ENCODE measurements around the gene TMEM89. TPM values are rescaled to one million over a fixed set of nuclear protein-coding genes. Genes with fewer than 3 reads are reported as not detected.

Gene TMEM89
- total and polyA plus RNA-seq, 2 experiments from 2014 or later: not detected

GRCh38 chr3:48664313-48664644 is 42.7 kb upstream of the TMEM89 start:
- Histone ChIP-seq H3K4me1 (ENCODE audit: insufficient read depth) (no peaks in the 10 kb centered on the region; the same call in 1 of the 2 replicates), H3K4me2 (peak overlapping the region; percentile 61; the same call in 1 of the 2 replicates), H3K4me3 (peak overlapping the region; percentile 73; the same call in 1 of the 2 replicates), H3K27me3 (ENCODE audit: insufficient read depth) (no peaks in the 10 kb centered on the region), H2AFZ (no peak overlapping the region), H3F3A (replicated peaks; ENCODE audit: low read depth) (peaks cover 28% of the 10 kb centered on the region), H3K79me2 (replicated peaks; ENCODE audit: insufficient read depth) (no peaks in the 10 kb centered on the region), H3K9me2 (ENCODE audit: insufficient read depth) (no peaks in the 10 kb centered on the region), H4K20me1 (replicated peaks; ENCODE audit: insufficient read depth) (peaks cover 9% of the 10 kb centered on the region), H3K27ac (ENCODE audit: low read depth) (peak overlapping the region; percentile 78), H3K36me3 (ENCODE audit: insufficient read depth) (no peaks in the 10 kb centered on the region)
- peaks cover 15% of the 10 kb centered on the region for H3K4me1 Mint-ChIP-seq
- ATAC-seq (no peak), DNase-seq (ENCODE audit: low spot score) (no peak)
- H3K9me3 Mint-ChIP-seq: peaks cover 4% of the 10 kb centered on the region; the same call in 2 of the 3 replicates
- H3K36me3 Mint-ChIP-seq (ENCODE audit: low read depth): peaks cover 43% of the 10 kb centered on the region
- peak overlapping the region; percentile 92 for H3K4me3 Mint-ChIP-seq
- H3K27me3 Mint-ChIP-seq (ENCODE audit: insufficient read depth, low read depth, poor library complexity): peaks cover 24% of the 10 kb centered on the region
- peak overlapping the region; percentile 93 for H3K27ac Mint-ChIP-seq
- TF ChIP-seq POLR2AphosphoS5 (IDR thresholded peaks at IDR 0.05; ENCODE audit: low read depth): no peak
- TF ChIP-seq, protein P1, sequence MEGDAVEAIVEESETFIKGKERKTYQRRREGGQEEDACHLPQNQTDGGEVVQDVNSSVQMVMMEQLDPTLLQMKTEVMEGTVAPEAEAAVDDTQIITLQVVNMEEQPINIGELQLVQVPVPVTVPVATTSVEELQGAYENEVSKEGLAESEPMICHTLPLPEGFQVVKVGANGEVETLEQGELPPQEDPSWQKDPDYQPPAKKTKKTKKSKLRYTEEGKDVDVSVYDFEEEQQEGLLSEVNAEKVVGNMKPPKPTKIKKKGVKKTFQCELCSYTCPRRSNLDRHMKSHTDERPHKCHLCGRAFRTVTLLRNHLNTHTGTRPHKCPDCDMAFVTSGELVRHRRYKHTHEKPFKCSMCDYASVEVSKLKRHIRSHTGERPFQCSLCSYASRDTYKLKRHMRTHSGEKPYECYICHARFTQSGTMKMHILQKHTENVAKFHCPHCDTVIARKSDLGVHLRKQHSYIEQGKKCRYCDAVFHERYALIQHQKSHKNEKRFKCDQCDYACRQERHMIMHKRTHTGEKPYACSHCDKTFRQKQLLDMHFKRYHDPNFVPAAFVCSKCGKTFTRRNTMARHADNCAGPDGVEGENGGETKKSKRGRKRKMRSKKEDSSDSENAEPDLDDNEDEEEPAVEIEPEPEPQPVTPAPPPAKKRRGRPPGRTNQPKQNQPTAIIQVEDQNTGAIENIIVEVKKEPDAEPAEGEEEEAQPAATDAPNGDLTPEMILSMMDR (conservative IDR thresholded peaks at IDR 0.05; ENCODE audit: low read depth in 2 of 2): peak in 1 of 2 experiments; percentile 6; a peak in 1 of 4 replicates

DNA sequence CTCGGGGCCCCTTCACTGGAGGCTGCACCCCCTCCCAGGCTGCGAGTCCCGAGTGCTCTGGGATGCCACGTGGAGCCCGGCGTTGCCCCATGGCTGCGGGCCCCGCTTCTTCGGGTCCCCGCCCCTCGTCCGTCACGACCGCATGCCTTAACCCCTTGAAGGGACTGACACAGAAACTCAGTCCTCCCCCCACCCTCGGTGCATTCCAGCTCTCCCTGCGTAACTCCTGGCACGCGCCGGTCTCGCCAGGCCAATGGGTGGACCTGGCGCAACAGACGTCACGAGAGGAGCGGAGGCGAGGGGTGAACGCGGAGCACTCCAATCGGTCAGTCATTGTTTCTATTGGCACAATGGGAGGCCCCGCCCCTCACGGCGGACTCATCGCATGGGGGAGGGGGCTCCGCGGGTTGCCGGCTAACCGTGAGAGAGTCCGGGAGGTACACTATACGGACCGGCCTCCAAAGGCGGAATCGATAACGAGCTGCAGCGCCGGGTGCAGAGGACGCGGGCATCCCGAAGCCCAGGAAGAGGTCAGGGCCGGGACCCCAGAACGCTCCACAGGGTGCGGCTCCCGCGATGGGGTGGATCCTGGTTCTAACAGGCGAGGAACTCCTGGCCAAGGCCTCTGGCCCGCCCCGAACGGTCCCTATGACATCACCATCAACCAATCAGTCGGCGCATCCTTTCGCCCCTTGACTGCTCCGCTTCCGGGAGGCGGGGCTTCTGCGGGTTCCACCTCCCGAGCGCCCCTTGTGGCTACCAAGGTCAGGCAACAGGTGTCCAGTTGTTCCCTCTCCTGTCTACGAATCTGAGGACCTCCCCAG is 42.1 kb upstream of the TMEM89 start:
- H3K27ac Mint-ChIP-seq: peak overlapping the region; percentile 100
- peak overlapping the region; percentile 92 for H3K4me3 Mint-ChIP-seq
- peaks cover 15% of the 10 kb centered on the region for H3K4me1 Mint-ChIP-seq
- Histone ChIP-seq H3F3A (replicated peaks; ENCODE audit: low read depth) (peaks cover 27% of the 10 kb centered on the region), H3K36me3 (ENCODE audit: insufficient read depth) (no peaks in the 10 kb centered on the region), H3K79me2 (replicated peaks; ENCODE audit: insufficient read depth) (no peaks in the 10 kb centered on the region), H2AFZ (no peak overlapping the region), H4K20me1 (replicated peaks; ENCODE audit: insufficient read depth) (peaks cover 9% of the 10 kb centered on the region), H3K4me2 (peak overlapping the region; percentile 95), H3K9me2 (ENCODE audit: insufficient read depth) (no peaks in the 10 kb centered on the region), H3K27me3 (ENCODE audit: insufficient read depth) (no peaks in the 10 kb centered on the region), H3K4me3 (peak overlapping the region; percentile 73), H3K27ac (ENCODE audit: low read depth) (peak overlapping the region; percentile 100), H3K4me1 (ENCODE audit: insufficient read depth) (no peaks in the 10 kb centered on the region; the same call in 1 of the 2 replicates)
- ATAC-seq (peak; percentile 73), DNase-seq (ENCODE audit: low spot score) (peak; percentile 99)
- H3K27me3 Mint-ChIP-seq (ENCODE audit: insufficient read depth, low read depth, poor library complexity): peaks cover 24% of the 10 kb centered on the region
- peaks cover 49% of the 10 kb centered on the region for H3K36me3 Mint-ChIP-seq (ENCODE audit: low read depth)
- H3K9me3 Mint-ChIP-seq: peaks cover 4% of the 10 kb centered on the region; the same call in 2 of the 3 replicates
- TF ChIP-seq, protein P1 (conservative IDR thresholded peaks at IDR 0.05; ENCODE audit: low read depth in 2 of 2): peak; percentile 71 to 78
- TF ChIP-seq EZH2phosphoT487 (IDR thresholded peaks at IDR 0.05; ENCODE audit: unreplicated experiment) (no peak), CREB1 (CRISPR knock-in tag; IDR thresholded peaks at IDR 0.05; ENCODE audit: low read depth) (peak; percentile 92), EZH2 (IDR thresholded peaks at IDR 0.05; ENCODE audit: low read depth, unreplicated experiment) (no peak), STAT1 (IDR thresholded peaks at IDR 0.05; ENCODE audit: unreplicated experiment) (no peak), NANOG (IDR thresholded peaks at IDR 0.05; ENCODE audit: borderline replicate concordance) (no peak)
- TF ChIP-seq, protein P2, sequence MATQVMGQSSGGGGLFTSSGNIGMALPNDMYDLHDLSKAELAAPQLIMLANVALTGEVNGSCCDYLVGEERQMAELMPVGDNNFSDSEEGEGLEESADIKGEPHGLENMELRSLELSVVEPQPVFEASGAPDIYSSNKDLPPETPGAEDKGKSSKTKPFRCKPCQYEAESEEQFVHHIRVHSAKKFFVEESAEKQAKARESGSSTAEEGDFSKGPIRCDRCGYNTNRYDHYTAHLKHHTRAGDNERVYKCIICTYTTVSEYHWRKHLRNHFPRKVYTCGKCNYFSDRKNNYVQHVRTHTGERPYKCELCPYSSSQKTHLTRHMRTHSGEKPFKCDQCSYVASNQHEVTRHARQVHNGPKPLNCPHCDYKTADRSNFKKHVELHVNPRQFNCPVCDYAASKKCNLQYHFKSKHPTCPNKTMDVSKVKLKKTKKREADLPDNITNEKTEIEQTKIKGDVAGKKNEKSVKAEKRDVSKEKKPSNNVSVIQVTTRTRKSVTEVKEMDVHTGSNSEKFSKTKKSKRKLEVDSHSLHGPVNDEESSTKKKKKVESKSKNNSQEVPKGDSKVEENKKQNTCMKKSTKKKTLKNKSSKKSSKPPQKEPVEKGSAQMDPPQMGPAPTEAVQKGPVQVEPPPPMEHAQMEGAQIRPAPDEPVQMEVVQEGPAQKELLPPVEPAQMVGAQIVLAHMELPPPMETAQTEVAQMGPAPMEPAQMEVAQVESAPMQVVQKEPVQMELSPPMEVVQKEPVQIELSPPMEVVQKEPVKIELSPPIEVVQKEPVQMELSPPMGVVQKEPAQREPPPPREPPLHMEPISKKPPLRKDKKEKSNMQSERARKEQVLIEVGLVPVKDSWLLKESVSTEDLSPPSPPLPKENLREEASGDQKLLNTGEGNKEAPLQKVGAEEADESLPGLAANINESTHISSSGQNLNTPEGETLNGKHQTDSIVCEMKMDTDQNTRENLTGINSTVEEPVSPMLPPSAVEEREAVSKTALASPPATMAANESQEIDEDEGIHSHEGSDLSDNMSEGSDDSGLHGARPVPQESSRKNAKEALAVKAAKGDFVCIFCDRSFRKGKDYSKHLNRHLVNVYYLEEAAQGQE (IDR thresholded peaks at IDR 0.05; ENCODE audit: unreplicated experiment): peak; percentile 26
- TF ChIP-seq, protein P3, sequence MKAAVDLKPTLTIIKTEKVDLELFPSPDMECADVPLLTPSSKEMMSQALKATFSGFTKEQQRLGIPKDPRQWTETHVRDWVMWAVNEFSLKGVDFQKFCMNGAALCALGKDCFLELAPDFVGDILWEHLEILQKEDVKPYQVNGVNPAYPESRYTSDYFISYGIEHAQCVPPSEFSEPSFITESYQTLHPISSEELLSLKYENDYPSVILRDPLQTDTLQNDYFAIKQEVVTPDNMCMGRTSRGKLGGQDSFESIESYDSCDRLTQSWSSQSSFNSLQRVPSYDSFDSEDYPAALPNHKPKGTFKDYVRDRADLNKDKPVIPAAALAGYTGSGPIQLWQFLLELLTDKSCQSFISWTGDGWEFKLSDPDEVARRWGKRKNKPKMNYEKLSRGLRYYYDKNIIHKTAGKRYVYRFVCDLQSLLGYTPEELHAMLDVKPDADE (IDR thresholded peaks at IDR 0.05): peak; percentile 10; the same call in 1 of the 2 replicates

Data from GM23338 (cell line).